ENCODE results near the gene STX18. TPM values are rescaled to one million over a fixed set of nuclear protein-coding genes. Genes with fewer than 3 reads are reported as not detected.

Gene STX18
- total RNA-seq, 2 experiments from 2014 or later, result 25.6 to 26.5 TPM

GRCh38 chr4:4496592-4497372 lies 45.1 kb downstream of the STX18 start:
- H3K4me1 Mint-ChIP-seq, result peaks cover 9% of the 10 kb centered on the region
- H3K36me3 Mint-ChIP-seq, result no peaks in the 10 kb centered on the region
- DNase-seq (no peak), ATAC-seq (no peak)
- H3K27ac Mint-ChIP-seq, result no peak overlapping the region
- no peak overlapping the region for H3K4me3 Mint-ChIP-seq
- no peaks in the 10 kb centered on the region for H3K9me3 Mint-ChIP-seq (ENCODE audit: low read depth)
- H3K27me3 Mint-ChIP-seq, result no peaks in the 10 kb centered on the region
- CTCF ChIA-PET, result interaction anchor here (0.6 to 1.3 kb wide), 2 partner anchors 9 to 45 kb away, joined by 3 read pairs; partner anchors contain the start of gene STX18

DNA sequence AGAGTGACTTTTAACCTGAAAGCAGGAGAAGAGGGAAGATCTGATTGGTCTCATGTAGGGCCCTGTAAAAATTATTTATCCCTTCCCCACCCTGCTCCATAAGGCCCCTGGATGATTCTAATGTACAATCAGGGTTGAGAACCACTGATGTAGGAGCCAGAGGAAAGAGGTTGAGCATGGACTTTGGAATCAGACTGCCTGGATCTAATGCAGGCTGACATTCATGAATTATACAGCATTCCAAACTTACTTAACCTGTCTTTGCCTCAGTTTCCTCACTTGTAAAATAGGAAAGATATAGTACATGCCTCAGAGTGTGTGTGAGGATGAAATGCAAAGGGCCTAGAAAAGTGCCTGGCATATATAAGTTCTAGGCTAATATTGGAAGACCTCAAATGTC lies 47.0 kb downstream of the STX18 start:
- Mint-ChIP-seq H3K27me3 (no peaks in the 10 kb centered on the region), H3K36me3 (no peaks in the 10 kb centered on the region), H3K27ac (no peak overlapping the region), H3K4me1 (peaks cover 9% of the 10 kb centered on the region), H3K9me3 (ENCODE audit: low read depth) (no peaks in the 10 kb centered on the region), H3K4me3 (no peak overlapping the region)
- ATAC-seq (no peak), DNase-seq (no peak)
- CTCF ChIA-PET, result no interaction called here

GRCh38 chr4:4492161-4492847 lies 49.5 kb downstream of the STX18 start:
- Mint-ChIP-seq H3K9me3 (ENCODE audit: low read depth) (no peaks in the 10 kb centered on the region), H3K27me3 (no peaks in the 10 kb centered on the region), H3K4me3 (peak overlapping the region; percentile 66), H3K36me3 (no peaks in the 10 kb centered on the region), H3K4me1 (peaks cover 9% of the 10 kb centered on the region), H3K27ac (peak overlapping the region; percentile 72)
- CTCF ChIA-PET, result interaction anchor here (1.1 kb wide), 1 partner anchor 9 kb away, joined by 5 read pairs; no protein-coding TSS in a partner anchor
- ATAC-seq (peak; percentile 76), DNase-seq (no peak)

DNA sequence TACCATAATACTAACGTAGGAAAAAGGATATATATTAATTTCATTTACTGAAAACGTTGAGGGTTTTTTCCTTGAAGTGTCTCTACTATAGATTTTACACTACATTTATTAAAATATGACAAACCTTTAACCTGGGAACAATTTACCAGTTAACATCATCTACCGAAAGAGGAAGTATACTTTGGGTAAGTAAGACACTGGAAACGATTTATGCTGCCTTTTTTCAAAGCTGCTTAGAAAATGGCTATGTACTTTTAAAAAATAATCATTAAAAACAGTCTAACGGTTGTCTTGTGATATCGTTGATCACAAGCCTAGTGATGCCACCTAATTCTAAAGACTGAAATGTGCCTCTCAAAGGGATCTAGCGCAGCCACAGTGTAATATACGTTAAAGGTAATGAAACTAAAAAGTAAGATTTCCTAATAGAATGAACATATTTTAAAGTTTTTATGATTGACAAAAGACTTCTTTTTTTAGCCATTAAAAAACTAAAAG lies 50.4 kb downstream of the STX18 start:
- Mint-ChIP-seq H3K4me1 (peaks cover 9% of the 10 kb centered on the region), H3K9me3 (ENCODE audit: low read depth) (no peaks in the 10 kb centered on the region), H3K4me3 (no peak overlapping the region), H3K27ac (no peak overlapping the region), H3K27me3 (no peaks in the 10 kb centered on the region), H3K36me3 (no peaks in the 10 kb centered on the region)
- no peak for ATAC-seq
- CTCF ChIA-PET, result interaction anchor here (1.1 kb wide), 1 partner anchor 10 kb away, joined by 5 read pairs; no protein-coding TSS in a partner anchor
- no peak for DNase-seq

- H3K9me3 Mint-ChIP-seq (ENCODE audit: low read depth), result no peaks in the 10 kb centered on the region
- H3K36me3 Mint-ChIP-seq, result no peaks in the 10 kb centered on the region
- ATAC-seq, result no peak
- no peaks in the 10 kb centered on the region for H3K27me3 Mint-ChIP-seq
- H3K27ac Mint-ChIP-seq, result no peak overlapping the region
- peaks cover 9% of the 10 kb centered on the region for H3K4me1 Mint-ChIP-seq
- DNase-seq, result no peak
- CTCF ChIA-PET, result interaction anchor here (0.9 to 1.0 kb wide), 2 partner anchors 13 to 84 kb away, joined by 3 read pairs; no protein-coding TSS in a partner anchor
- H3K4me3 Mint-ChIP-seq, result no peak overlapping the region
These were observed 51.0 kb downstream of the STX18 start for GRCh38 chr4:4490816-4491215.

- no peak overlapping the region for H3K4me3 Mint-ChIP-seq
- DNase-seq (no peak), ATAC-seq (no peak)
- CTCF ChIA-PET, result interaction anchor here (0.6 to 1.0 kb wide), 4 partner anchors 14 to 85 kb away, joined by 3 read pairs; no protein-coding TSS in a partner anchor
- peaks cover 9% of the 10 kb centered on the region for H3K4me1 Mint-ChIP-seq
- no peaks in the 10 kb centered on the region for H3K9me3 Mint-ChIP-seq (ENCODE audit: low read depth)
- H3K27me3 Mint-ChIP-seq, result no peaks in the 10 kb centered on the region
- H3K27ac Mint-ChIP-seq, result no peak overlapping the region
- no peaks in the 10 kb centered on the region for H3K36me3 Mint-ChIP-seq
These were observed 51.8 kb downstream of the STX18 start for GRCh38 chr4:4490041-4490440.

GRCh38 chr4:4488405-4489404 lies 53.1 kb downstream of the STX18 start:
- peak; percentile 95 for ATAC-seq
- CTCF ChIA-PET, result interaction anchor here (0.7 to 1.5 kb wide), 11 partner anchors 9 to 365 kb away, joined by 3 to 4 read pairs (median 3); no protein-coding TSS in a partner anchor

GRCh38 chr4:4486969-4487368 lies 54.9 kb downstream of the STX18 start:
- H3K9me3 Mint-ChIP-seq (ENCODE audit: low read depth), result no peaks in the 10 kb centered on the region
- ATAC-seq, result no peak
- no peaks in the 10 kb centered on the region for H3K27me3 Mint-ChIP-seq
- H3K36me3 Mint-ChIP-seq, result no peaks in the 10 kb centered on the region
- no peaks in the 10 kb centered on the region for H3K4me1 Mint-ChIP-seq
- DNase-seq, result no peak
- CTCF ChIA-PET, result interaction anchor here (0.7 to 1.4 kb wide), 2 partner anchors 34 to 87 kb away, joined by 3 read pairs; no protein-coding TSS in a partner anchor
- H3K27ac Mint-ChIP-seq, result no peak overlapping the region
- H3K4me3 Mint-ChIP-seq, result no peak overlapping the region

More at GRCh38 chr4:4488405-4489404, 53.1 kb downstream of the STX18 start:
- Mint-ChIP-seq H3K9me3 (ENCODE audit: low read depth) (no peaks in the 10 kb centered on the region), H3K27ac (no peak overlapping the region), H3K27me3 (no peaks in the 10 kb centered on the region), H3K4me1 (peaks cover 9% of the 10 kb centered on the region), H3K36me3 (no peaks in the 10 kb centered on the region), H3K4me3 (no peak overlapping the region)
- DNase-seq, result peak; percentile 84

GRCh38 chr4:4485806-4486205 lies 56.0 kb downstream of the STX18 start:
- Mint-ChIP-seq H3K4me3 (no peak overlapping the region), H3K4me1 (no peaks in the 10 kb centered on the region), H3K27me3 (no peaks in the 10 kb centered on the region), H3K9me3 (ENCODE audit: low read depth) (no peaks in the 10 kb centered on the region), H3K27ac (no peak overlapping the region), H3K36me3 (no peaks in the 10 kb centered on the region)
- CTCF ChIA-PET, result no interaction called here
- ATAC-seq (no peak), DNase-seq (no peak)

DNA sequence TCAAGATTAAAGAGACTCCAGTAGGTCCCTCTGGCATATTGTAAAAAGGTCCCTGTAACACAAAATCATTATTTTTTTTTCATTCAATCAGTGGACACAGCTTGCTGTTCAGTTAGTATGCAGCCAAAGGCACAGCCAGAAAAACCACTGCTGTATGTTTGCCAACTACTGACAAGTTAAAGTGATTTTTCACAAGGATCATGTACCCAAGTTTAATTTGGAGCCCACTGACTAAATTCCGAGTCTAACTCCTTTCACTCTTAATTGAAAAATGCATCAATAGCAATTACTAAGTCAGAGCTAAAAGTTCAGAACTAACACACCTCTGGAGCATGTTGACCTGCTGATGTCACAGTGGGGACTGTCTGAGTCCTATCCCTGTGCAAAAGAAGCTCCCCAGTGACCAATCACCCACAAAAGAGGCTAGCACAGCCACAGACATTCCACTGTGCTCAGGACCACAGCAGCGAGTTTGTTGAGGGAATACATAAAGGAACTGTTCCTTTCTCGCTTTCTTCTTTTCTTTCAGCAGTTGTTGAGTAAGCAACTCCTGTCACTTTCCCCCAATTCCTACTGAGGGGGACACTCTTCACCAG lies 60.4 kb downstream of the STX18 start:
- ATAC-seq, result no peak
- no peaks in the 10 kb centered on the region for H3K4me1 Mint-ChIP-seq
- H3K27me3 Mint-ChIP-seq, result no peaks in the 10 kb centered on the region
- CTCF ChIA-PET, result interaction anchor here (0.8 kb wide), 1 partner anchor 93 kb away, joined by 3 read pairs; no protein-coding TSS in a partner anchor
- H3K9me3 Mint-ChIP-seq (ENCODE audit: low read depth), result no peaks in the 10 kb centered on the region
- no peaks in the 10 kb centered on the region for H3K36me3 Mint-ChIP-seq
- peak overlapping the region; percentile 18 for H3K27ac Mint-ChIP-seq
- DNase-seq, result no peak
- H3K4me3 Mint-ChIP-seq, result no peak overlapping the region

GRCh38 chr4:4480685-4481398 lies 61.0 kb downstream of the STX18 start:
- ATAC-seq (no peak), DNase-seq (no peak)
- H3K27ac Mint-ChIP-seq, result no peak overlapping the region
- H3K27me3 Mint-ChIP-seq, result no peaks in the 10 kb centered on the region
- no peaks in the 10 kb centered on the region for H3K9me3 Mint-ChIP-seq (ENCODE audit: low read depth)
- no peaks in the 10 kb centered on the region for H3K4me1 Mint-ChIP-seq
- H3K4me3 Mint-ChIP-seq, result no peak overlapping the region
- CTCF ChIA-PET, result interaction anchor here (0.8 kb wide), 1 partner anchor 94 kb away, joined by 3 read pairs; no protein-coding TSS in a partner anchor
- H3K36me3 Mint-ChIP-seq, result no peaks in the 10 kb centered on the region

DNA sequence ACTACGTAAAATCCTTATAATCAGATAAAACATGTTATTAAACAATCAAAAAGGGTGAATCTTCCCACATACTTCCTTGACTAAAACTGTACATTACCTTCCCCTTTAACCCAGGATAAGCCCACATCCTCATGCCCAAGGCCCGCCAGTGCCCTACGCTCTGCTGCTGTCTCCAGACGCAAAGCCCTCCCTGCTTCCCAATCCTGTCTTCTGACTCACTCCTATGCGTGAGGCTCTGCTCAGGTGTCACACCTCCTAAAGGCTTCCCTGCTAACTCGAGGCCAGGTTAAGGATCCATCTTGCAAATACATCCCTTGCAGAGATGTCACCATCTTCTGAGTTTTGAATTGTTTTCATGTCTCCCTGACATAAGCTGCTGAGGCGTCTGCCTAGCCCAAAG lies 61.6 kb downstream of the STX18 start:
- DNase-seq (no peak), ATAC-seq (no peak)
- no peaks in the 10 kb centered on the region for H3K9me3 Mint-ChIP-seq (ENCODE audit: low read depth)
- H3K27me3 Mint-ChIP-seq, result no peaks in the 10 kb centered on the region
- H3K27ac Mint-ChIP-seq, result no peak overlapping the region
- no peaks in the 10 kb centered on the region for H3K4me1 Mint-ChIP-seq
- CTCF ChIA-PET, result no interaction called here
- H3K4me3 Mint-ChIP-seq, result no peak overlapping the region
- H3K36me3 Mint-ChIP-seq, result no peaks in the 10 kb centered on the region

All from activated CD8-positive, alpha-beta memory T cell treated with anti-CD3 and anti-CD28 coated beads, Interleukin-2, amount 10 ng/mL, durations not matched to agents 7 days and 5 days (primary cell).